ENCODE results near the gene ATP11A.

ATP11A gene

GRCh38 chr13:112741835-112742570 lies 52.2 kb downstream of the ATP11A start:
- no peak overlapping the region for H3K9ac ChIP-seq
- H3K27ac ChIP-seq = no peak overlapping the region
- no peak overlapping the region for H3K4me3 ChIP-seq (ENCODE audit: low read depth, low read length)
- no peaks in the 10 kb centered on the region for H3K27me3 ChIP-seq (ENCODE audit: control insufficient read depth, insufficient read depth, low read length)
- H3K4me1 ChIP-seq = peaks cover 3% of the 10 kb centered on the region
- no peaks in the 10 kb centered on the region for H3K9me3 ChIP-seq (ENCODE audit: control insufficient read depth, low read length)
- no peak overlapping the region for H2AFZ ChIP-seq
- no peak for TF ChIP-seq CTCF (IDR thresholded peaks at IDR 0.05)
- H3K4me2 ChIP-seq (ENCODE audit: low read length) = no peak overlapping the region
- H3K79me2 ChIP-seq = peaks cover 3% of the 10 kb centered on the region
- no peaks in the 10 kb centered on the region for H3K36me3 ChIP-seq (ENCODE audit: control insufficient read depth, insufficient read depth, low read length)

GRCh38 chr13:112742583-112742982 lies 52.7 kb downstream of the ATP11A start:
- TF ChIP-seq CTCF (IDR thresholded peaks at IDR 0.05) = no peak
- no peak overlapping the region for H3K4me2 ChIP-seq (ENCODE audit: low read length)
- H3K4me1 ChIP-seq = peaks cover 3% of the 10 kb centered on the region
- H3K9ac ChIP-seq = no peak overlapping the region
- no peak overlapping the region for H2AFZ ChIP-seq
- no peaks in the 10 kb centered on the region for H3K27me3 ChIP-seq (ENCODE audit: control insufficient read depth, insufficient read depth, low read length)
- no peak overlapping the region for H3K4me3 ChIP-seq (ENCODE audit: low read depth, low read length)
- H3K9me3 ChIP-seq (ENCODE audit: control insufficient read depth, low read length) = no peaks in the 10 kb centered on the region
- no peak overlapping the region for H3K27ac ChIP-seq
- H3K36me3 ChIP-seq (ENCODE audit: control insufficient read depth, insufficient read depth, low read length) = no peaks in the 10 kb centered on the region
- H3K79me2 ChIP-seq = peaks cover 2% of the 10 kb centered on the region

- Histone ChIP-seq H3K9ac (no peak overlapping the region), H2AFZ (no peak overlapping the region), H3K4me2 (ENCODE audit: low read length) (no peak overlapping the region), H3K79me2 (no peaks in the 10 kb centered on the region), H3K4me1 (peaks cover 3% of the 10 kb centered on the region), H3K9me3 (ENCODE audit: control insufficient read depth, low read length) (no peaks in the 10 kb centered on the region), H3K36me3 (ENCODE audit: control insufficient read depth, insufficient read depth, low read length) (no peaks in the 10 kb centered on the region), H3K27ac (no peak overlapping the region), H3K4me3 (ENCODE audit: low read depth, low read length) (no peak overlapping the region), H3K27me3 (ENCODE audit: control insufficient read depth, insufficient read depth, low read length) (no peaks in the 10 kb centered on the region)
- no peak for TF ChIP-seq CTCF (IDR thresholded peaks at IDR 0.05)
These were observed 53.8 kb downstream of the ATP11A start for GRCh38 chr13:112743451-112744167.

GRCh38 chr13:112744168-112745021 lies 54.6 kb downstream of the ATP11A start:
- Histone ChIP-seq H3K4me3 (ENCODE audit: low read depth, low read length) (no peak overlapping the region), H3K27me3 (ENCODE audit: control insufficient read depth, insufficient read depth, low read length) (no peaks in the 10 kb centered on the region), H3K9ac (no peak overlapping the region), H3K4me1 (peaks cover 3% of the 10 kb centered on the region), H2AFZ (no peak overlapping the region), H3K4me2 (ENCODE audit: low read length) (no peak overlapping the region), H3K27ac (no peak overlapping the region), H3K9me3 (ENCODE audit: control insufficient read depth, low read length) (no peaks in the 10 kb centered on the region), H3K36me3 (ENCODE audit: control insufficient read depth, insufficient read depth, low read length) (no peaks in the 10 kb centered on the region), H3K79me2 (no peaks in the 10 kb centered on the region)
- no peak for TF ChIP-seq CTCF (IDR thresholded peaks at IDR 0.05)

Measured in parathyroid adenoma (tissue), 2 donors.